Activated naive CD8-positive, alpha-beta T cell treated with anti-CD3 and anti-CD28 coated beads, Interleukin-2, amount 50 U/mL, for 24 hours (primary cell): ENCODE measurements around the gene MRPL11.
"Not testable (repeated sequence)": the region's sequence is repeated elsewhere in the genome, so short reads cannot be mapped to it uniquely, and the experiment has no call there.

Source experiments
- ATAC-seq: fragments of 150-1000 bp; cut with Tn5 transposase; one replicate; pipeline ENCODE4 v1.10.0; 2021
- DNase-seq: peaks from one replicate; pipeline ENCODE4 v3.0.0; 2021
- H3K27ac Mint-ChIP-seq: one replicate; pipeline ENCODE4 v1.8.0; 2021; ENCODE audit warnings: mild to moderate bottlenecking, mixed read lengths
- H3K27me3 Mint-ChIP-seq: one replicate; pipeline ENCODE4 v1.8.0; 2021; ENCODE audit warnings: mixed read lengths
- H3K36me3 Mint-ChIP-seq: one replicate; pipeline ENCODE4 v1.8.0; 2021; ENCODE audit warnings: low read depth, mixed read lengths
- H3K4me1 Mint-ChIP-seq: one replicate; pipeline ENCODE4 v1.8.0; 2021; ENCODE audit warnings: mixed read lengths
- H3K4me3 Mint-ChIP-seq: one replicate; pipeline ENCODE4 v1.8.0; 2021; ENCODE audit warnings: mild to moderate bottlenecking, moderate library complexity, mixed read lengths
- H3K9me3 Mint-ChIP-seq: one replicate; pipeline ENCODE4 v1.8.0; 2021; ENCODE audit warnings: mixed read lengths

The MRPL11 gene

DNA sequence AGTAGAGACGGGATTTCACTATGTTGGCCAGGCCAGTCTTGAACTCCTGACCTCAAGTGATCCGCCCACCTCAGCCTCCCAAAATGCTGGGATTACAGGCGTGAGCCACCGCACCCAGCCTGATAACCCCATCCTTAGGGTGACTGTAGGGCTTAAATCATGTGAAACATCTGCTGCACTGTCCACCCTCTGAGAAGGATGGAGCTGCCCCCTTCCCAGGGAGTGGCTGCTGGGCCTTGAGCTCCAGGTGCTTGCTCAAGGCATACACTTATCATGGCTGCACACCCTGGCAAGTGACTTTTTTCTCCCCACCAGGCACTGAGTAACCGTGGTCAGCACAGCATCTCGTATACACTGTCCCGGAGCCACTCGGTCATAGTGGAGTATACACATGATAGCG, 33.4 kb upstream of the MRPL11 start:
- H3K27me3 Mint-ChIP-seq: no peaks in the 10 kb centered on the region
- H3K4me3 Mint-ChIP-seq: no peak overlapping the region
- DNase-seq: no peak
- no peaks in the 10 kb centered on the region for H3K9me3 Mint-ChIP-seq
- peaks cover 22% of the 10 kb centered on the region for H3K4me1 Mint-ChIP-seq
- no peaks in the 10 kb centered on the region for H3K36me3 Mint-ChIP-seq
- ATAC-seq: no peak
- no peak overlapping the region for H3K27ac Mint-ChIP-seq

DNA sequence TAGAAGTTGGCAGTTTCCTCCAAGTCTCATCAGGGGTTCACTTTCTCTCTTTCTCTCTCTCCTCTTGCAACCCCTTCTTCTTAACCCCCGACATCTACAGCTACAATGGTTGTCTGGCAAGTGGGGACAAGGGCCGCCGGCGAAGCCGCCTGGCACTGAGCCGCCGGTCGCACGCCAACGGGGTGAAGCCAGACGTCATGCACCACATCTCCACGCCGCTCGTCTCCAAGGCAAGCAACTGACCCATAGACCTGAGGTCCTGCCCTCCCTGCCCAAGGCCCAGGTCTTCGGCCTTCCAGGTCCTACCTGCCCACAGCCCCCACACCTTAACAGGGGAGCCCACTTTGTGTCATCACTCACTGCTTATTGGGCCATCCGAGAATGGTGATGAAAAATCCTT, 32.5 kb upstream of the MRPL11 start:
- H3K4me3 Mint-ChIP-seq: no peak overlapping the region
- peaks cover 26% of the 10 kb centered on the region for H3K4me1 Mint-ChIP-seq
- H3K9me3 Mint-ChIP-seq: no peaks in the 10 kb centered on the region
- DNase-seq (no peak), ATAC-seq (no peak)
- no peak overlapping the region for H3K27ac Mint-ChIP-seq
- no peaks in the 10 kb centered on the region for H3K36me3 Mint-ChIP-seq
- H3K27me3 Mint-ChIP-seq: no peaks in the 10 kb centered on the region

DNA sequence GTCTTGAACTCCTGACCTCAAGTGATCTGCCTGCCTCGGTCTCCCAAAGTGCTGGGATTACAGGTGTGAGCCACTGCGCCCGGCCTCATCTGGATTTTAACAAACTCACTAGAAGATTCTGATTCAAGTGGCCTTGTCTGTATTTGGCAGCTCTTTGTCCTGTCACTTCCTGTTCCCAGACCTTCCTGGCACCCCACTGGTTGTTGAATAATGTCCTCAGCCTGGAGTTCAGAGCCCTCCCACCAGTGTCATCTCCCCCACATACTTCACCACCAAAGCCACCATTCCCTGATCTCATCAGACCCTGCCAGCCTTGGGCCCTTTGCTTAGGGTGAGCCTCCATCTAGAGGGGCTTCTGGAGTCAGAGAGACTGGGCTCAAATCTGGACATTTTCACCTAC, 31.4 kb upstream of the MRPL11 start:
- no peak overlapping the region for H3K4me3 Mint-ChIP-seq
- no peak overlapping the region for H3K27ac Mint-ChIP-seq

GRCh38 chr11:66469441-66469840, 30.8 kb upstream of the MRPL11 start:
- Mint-ChIP-seq H3K4me1 (peaks cover 40% of the 10 kb centered on the region), H3K36me3 (no peaks in the 10 kb centered on the region), H3K27me3 (no peaks in the 10 kb centered on the region), H3K9me3 (no peaks in the 10 kb centered on the region), H3K27ac (no peak overlapping the region), H3K4me3 (no peak overlapping the region)
- ATAC-seq (no peak), DNase-seq (no peak)

More for the DNA sequence above, 31.4 kb upstream of the MRPL11 start:
- ATAC-seq (no peak), DNase-seq (no peak)
- H3K36me3 Mint-ChIP-seq: no peaks in the 10 kb centered on the region
- no peaks in the 10 kb centered on the region for H3K27me3 Mint-ChIP-seq
- no peaks in the 10 kb centered on the region for H3K9me3 Mint-ChIP-seq
- H3K4me1 Mint-ChIP-seq: peaks cover 38% of the 10 kb centered on the region

DNA sequence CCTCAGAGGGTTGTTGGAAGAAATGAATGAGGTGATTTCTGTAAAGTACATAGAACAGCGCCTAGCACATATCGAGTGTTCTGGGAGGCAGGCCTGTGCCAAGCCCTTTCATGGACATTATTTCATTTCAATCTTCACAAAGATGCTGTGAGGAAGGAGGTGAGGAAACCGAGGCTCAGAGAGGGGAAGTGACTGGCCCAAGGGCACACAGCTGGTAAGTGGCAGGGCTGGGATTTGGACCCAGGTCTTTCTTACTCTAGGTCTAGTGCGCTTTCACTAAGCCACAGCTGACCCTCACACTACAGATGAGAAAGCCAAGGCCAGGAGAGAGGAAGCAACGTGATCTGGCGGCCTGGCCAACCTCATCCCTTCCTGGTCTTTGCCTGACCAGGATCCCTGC, 30.0 kb upstream of the MRPL11 start:
- H3K4me1 Mint-ChIP-seq: peaks cover 40% of the 10 kb centered on the region
- DNase-seq: no peak
- no peak for ATAC-seq
- H3K27me3 Mint-ChIP-seq: no peaks in the 10 kb centered on the region
- no peak overlapping the region for H3K4me3 Mint-ChIP-seq
- no peak overlapping the region for H3K27ac Mint-ChIP-seq
- H3K36me3 Mint-ChIP-seq: no peaks in the 10 kb centered on the region
- H3K9me3 Mint-ChIP-seq: no peaks in the 10 kb centered on the region

DNA sequence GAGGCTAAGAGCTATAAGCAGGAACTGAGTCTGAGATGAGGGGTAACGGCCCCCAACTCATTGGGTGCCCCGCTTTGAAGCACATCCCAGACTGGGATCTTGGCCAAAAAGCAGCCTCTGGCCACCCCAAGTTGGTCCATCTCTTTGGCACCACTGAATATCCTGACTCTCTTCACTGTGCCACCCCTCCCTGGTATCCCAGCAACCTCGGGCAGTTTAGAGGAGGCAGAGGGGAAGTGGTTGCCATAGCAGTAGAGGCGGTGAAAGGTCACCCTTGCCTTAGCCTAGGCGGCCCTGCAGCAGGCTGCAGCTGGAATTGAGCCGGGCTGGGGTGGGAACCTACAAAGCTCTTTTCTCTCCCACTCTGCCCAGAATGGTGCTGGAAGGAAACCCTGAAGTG, 29.1 kb upstream of the MRPL11 start:
- peak; percentile 50 for DNase-seq
- Mint-ChIP-seq H3K36me3 (no peaks in the 10 kb centered on the region), H3K4me3 (peak overlapping the region; percentile 80), H3K4me1 (peaks cover 46% of the 10 kb centered on the region), H3K27ac (peak overlapping the region; percentile 22), H3K27me3 (no peaks in the 10 kb centered on the region), H3K9me3 (no peaks in the 10 kb centered on the region)
- peak; percentile 64 for ATAC-seq

- peaks cover 51% of the 10 kb centered on the region for H3K4me1 Mint-ChIP-seq
- DNase-seq (peak; percentile 48), ATAC-seq (peak; percentile 29)
- no peaks in the 10 kb centered on the region for H3K27me3 Mint-ChIP-seq
- no peaks in the 10 kb centered on the region for H3K9me3 Mint-ChIP-seq
- peak overlapping the region; percentile 22 for H3K27ac Mint-ChIP-seq
- peak overlapping the region; percentile 80 for H3K4me3 Mint-ChIP-seq
- H3K36me3 Mint-ChIP-seq: no peaks in the 10 kb centered on the region
These were observed 28.5 kb upstream of the MRPL11 start for GRCh38 chr11:66467034-66467659.

GRCh38 chr11:66466225-66467033, 27.8 kb upstream of the MRPL11 start, which contains the start of gene PELI3:
TSS of gene PELI3 (plus strand) at chr11:66466905. CDS start at chr11:66468129, 1,224 bp downstream.
- DNase-seq (peak; percentile 95), ATAC-seq (peak; percentile 77)
- H3K4me3 Mint-ChIP-seq: peak within 1 kb of the TSS; percentile 80
- no peaks in the 10 kb centered on the region for H3K36me3 Mint-ChIP-seq
- H3K4me1 Mint-ChIP-seq: peaks cover 53% of the 10 kb centered on the region
- H3K27ac Mint-ChIP-seq: peak within 1 kb of the TSS; percentile 35
- H3K27me3 Mint-ChIP-seq: no peaks in the 10 kb centered on the region
- no peaks in the 10 kb centered on the region for H3K9me3 Mint-ChIP-seq

GRCh38 chr11:66465373-66466224, 27.0 kb upstream of the MRPL11 start:
- peaks cover 48% of the 10 kb centered on the region for H3K4me1 Mint-ChIP-seq
- H3K4me3 Mint-ChIP-seq: peak overlapping the region; percentile 72
- no peak for ATAC-seq
- H3K27me3 Mint-ChIP-seq: no peaks in the 10 kb centered on the region
- no peaks in the 10 kb centered on the region for H3K9me3 Mint-ChIP-seq
- H3K36me3 Mint-ChIP-seq: no peaks in the 10 kb centered on the region
- DNase-seq: no peak
- H3K27ac Mint-ChIP-seq: peak overlapping the region; percentile 35

DNA sequence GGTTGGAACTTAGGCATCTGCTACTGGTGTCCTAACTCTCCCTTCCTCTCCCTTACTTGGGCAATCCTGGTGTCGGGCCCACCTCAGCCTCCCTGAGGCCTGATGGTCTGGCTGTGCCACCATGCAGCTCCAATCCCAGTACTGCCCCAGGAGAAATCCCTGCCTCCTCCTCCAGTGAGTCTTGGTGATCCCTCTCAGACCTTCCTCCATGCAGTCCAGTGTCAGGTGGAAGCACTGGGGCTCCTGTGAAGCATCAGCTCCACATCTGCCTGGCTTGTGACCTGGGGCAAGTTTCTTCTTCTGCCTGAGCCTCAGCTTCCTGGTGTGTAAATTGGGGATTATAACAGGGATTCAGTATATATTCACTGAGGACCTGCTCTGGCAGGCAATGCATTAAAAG, 26.3 kb upstream of the MRPL11 start:
- DNase-seq (no peak), ATAC-seq (no peak)
- Mint-ChIP-seq H3K4me3 (no peak overlapping the region), H3K36me3 (no peaks in the 10 kb centered on the region), H3K4me1 (peaks cover 44% of the 10 kb centered on the region), H3K9me3 (no peaks in the 10 kb centered on the region), H3K27ac (no peak overlapping the region), H3K27me3 (no peaks in the 10 kb centered on the region)

DNA sequence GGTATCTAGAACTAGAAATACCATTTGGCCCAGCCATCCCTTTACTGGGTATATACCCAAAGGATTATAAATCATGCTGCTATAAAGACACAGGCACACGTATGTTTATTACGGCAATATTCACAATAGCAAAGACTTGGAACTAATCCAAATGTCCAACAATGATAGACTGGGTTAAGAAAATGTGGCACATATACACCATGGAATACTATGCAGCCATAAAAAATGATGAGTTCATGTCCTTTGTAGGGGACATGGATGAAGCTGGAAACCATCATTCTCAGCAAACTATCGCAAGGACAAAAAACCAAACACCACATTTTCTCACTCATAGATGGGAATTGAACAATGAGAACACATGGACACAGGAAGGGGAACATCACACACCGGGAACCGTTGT, 25.5 kb upstream of the MRPL11 start:
- not testable (repeated sequence) for ATAC-seq, H3K27ac Mint-ChIP-seq, DNase-seq, H3K36me3 Mint-ChIP-seq, H3K27me3 Mint-ChIP-seq, H3K4me3 Mint-ChIP-seq, H3K9me3 Mint-ChIP-seq
- peaks cover 51% of the 10 kb centered on the region for H3K4me1 Mint-ChIP-seq

DNA sequence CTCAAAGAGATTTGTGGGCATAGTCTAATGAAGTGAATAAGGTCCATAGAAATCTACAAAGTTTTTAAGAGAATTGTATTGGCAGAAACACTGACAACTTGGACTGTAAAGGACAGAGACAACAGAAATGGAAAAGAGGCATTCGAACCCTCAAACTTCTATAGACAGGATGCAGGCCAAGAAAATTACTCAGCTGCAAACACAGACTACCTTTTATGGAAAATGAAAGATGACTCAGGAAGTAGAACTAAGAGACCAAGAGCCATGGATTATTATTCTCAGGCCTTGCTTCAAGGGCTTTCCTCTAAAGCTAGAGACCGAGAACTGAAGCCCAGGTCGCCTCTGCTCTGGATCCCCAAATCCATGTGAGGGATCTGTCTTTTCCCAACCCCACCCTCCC, 24.3 kb upstream of the MRPL11 start:
- no peaks in the 10 kb centered on the region for H3K27me3 Mint-ChIP-seq
- H3K4me1 Mint-ChIP-seq: peaks cover 54% of the 10 kb centered on the region
- H3K9me3 Mint-ChIP-seq: no peaks in the 10 kb centered on the region
- no peaks in the 10 kb centered on the region for H3K36me3 Mint-ChIP-seq
- H3K27ac Mint-ChIP-seq: no peak overlapping the region
- no peak for DNase-seq
- no peak for ATAC-seq
- no peak overlapping the region for H3K4me3 Mint-ChIP-seq

- no peaks in the 10 kb centered on the region for H3K36me3 Mint-ChIP-seq
- DNase-seq (no peak), ATAC-seq (no peak)
- H3K9me3 Mint-ChIP-seq: no peaks in the 10 kb centered on the region
- H3K4me1 Mint-ChIP-seq: peaks cover 54% of the 10 kb centered on the region
- H3K27ac Mint-ChIP-seq: no peak overlapping the region
- no peaks in the 10 kb centered on the region for H3K27me3 Mint-ChIP-seq
- H3K4me3 Mint-ChIP-seq: no peak overlapping the region
These were observed 23.4 kb upstream of the MRPL11 start for GRCh38 chr11:66462010-66462409.

GRCh38 chr11:66459138-66459778, 20.6 kb upstream of the MRPL11 start:
- H3K27me3 Mint-ChIP-seq: peaks cover 2% of the 10 kb centered on the region
- H3K27ac Mint-ChIP-seq: peak overlapping the region; percentile 83
- H3K4me1 Mint-ChIP-seq: peaks cover 46% of the 10 kb centered on the region
- peak overlapping the region; percentile 1 for H3K4me3 Mint-ChIP-seq
- DNase-seq: peak; percentile 40
- peak; percentile 86 for ATAC-seq
- H3K9me3 Mint-ChIP-seq: no peaks in the 10 kb centered on the region
- no peaks in the 10 kb centered on the region for H3K36me3 Mint-ChIP-seq
